Measurements from ENCODE around the gene ORC6. TPM values are rescaled to one million over a fixed set of nuclear protein-coding genes. Genes with fewer than 3 reads are reported as not detected.

Gene ORC6
- polyA plus RNA-seq, 3 donors, result 0.21 to 1.5 (median 0.31) TPM

GRCh38 chr16:46717692-46718091 lies 28.2 kb downstream of the ORC6 start:
- intact Hi-C loops (cut with micrococcal nuclease), result no loop called here
- DNase-seq, result no peak
- Histone ChIP-seq H3K36me3 (replicated peaks in 1 of 2; ENCODE audit: control insufficient read depth in 1 of 2, insufficient read depth in 2 of 2, low read length in 2 of 2) (no peaks in the 10 kb centered on the region), H2AFZ (ENCODE audit: insufficient read depth, low read depth, low read length, poor library complexity, severe bottlenecking) (no peak overlapping the region), H4K20me1 (ENCODE audit: insufficient read depth, low read length) (no peaks in the 10 kb centered on the region), H3K27ac (ENCODE audit: low read depth in 1 of 2, low read length in 2 of 2) (no peak overlapping the region), H3K79me2 (ENCODE audit: insufficient read depth, low read length) (no peaks in the 10 kb centered on the region), H3K9ac (ENCODE audit: insufficient read depth, low read length, poor library complexity, severe bottlenecking) (no peak overlapping the region), H3K4me3 (replicated peaks in 1 of 3; ENCODE audit: low read depth in 2 of 3, low read length in 3 of 3) (no peak overlapping the region), H3K9me3 (replicated peaks in 1 of 2; ENCODE audit: control insufficient read depth in 1 of 2, insufficient read depth in 1 of 2, low read length in 2 of 2) (no peaks in the 10 kb centered on the region), H3K4me1 (ENCODE audit: control insufficient read depth in 1 of 2, insufficient read depth in 2 of 2, low read length in 2 of 2) (peaks cover 18% of the 10 kb centered on the region in 2 donors), H3K4me2 (replicated peaks; ENCODE audit: extremely low read depth, low read length, poor library complexity, severe bottlenecking) (no peak overlapping the region), H3K27me3 (ENCODE audit: control insufficient read depth in 2 of 2, insufficient read depth in 2 of 2, low read length in 2 of 2) (no peaks in the 10 kb centered on the region)
- H3K9me3 Mint-ChIP-seq, result peaks cover 0 to 3% (median 2%) of the 10 kb centered on the region in 7 donors
- no peak for TF ChIP-seq CTCF (IDR thresholded peaks at IDR 0.05)
- no peak overlapping the region for H3K27ac Mint-ChIP-seq
- peaks cover 2% of the 10 kb centered on the region in 2 donors for H3K36me3 Mint-ChIP-seq
- peaks cover 27% of the 10 kb centered on the region for H3K4me1 Mint-ChIP-seq
- H3K4me3 Mint-ChIP-seq, result no peak overlapping the region
- H3K27me3 Mint-ChIP-seq (ENCODE audit: low read depth in 3 of 3), result peaks cover 1 to 5% (median 2%) of the 10 kb centered on the region in 3 donors
- WGBS (ENCODE audit: insufficient coverage), result 100% methylated on average over 1 of the region's 2 CpGs

- H3K4me2 ChIP-seq (replicated peaks; ENCODE audit: extremely low read depth, low read length, poor library complexity, severe bottlenecking), result no peak overlapping the region
- TF ChIP-seq CTCF (IDR thresholded peaks at IDR 0.05), result no peak
- peaks cover 0 to 3% (median 2%) of the 10 kb centered on the region in 7 donors for H3K9me3 Mint-ChIP-seq
- peaks cover 2% of the 10 kb centered on the region in 2 donors for H3K36me3 Mint-ChIP-seq
- no peaks in the 10 kb centered on the region for H3K79me2 ChIP-seq (ENCODE audit: insufficient read depth, low read length)
- no peak overlapping the region for H3K27ac ChIP-seq (ENCODE audit: low read depth in 1 of 2, low read length in 2 of 2)
- no peak overlapping the region for H2AFZ ChIP-seq (ENCODE audit: insufficient read depth, low read depth, low read length, poor library complexity, severe bottlenecking)
- intact Hi-C loops (cut with micrococcal nuclease), result no loop called here
- H3K4me1 ChIP-seq (ENCODE audit: control insufficient read depth in 1 of 2, insufficient read depth in 2 of 2, low read length in 2 of 2), result peaks cover 13% of the 10 kb centered on the region in 2 donors
- no peak for DNase-seq
- 92% methylated on average over 7 of the region's 8 CpGs for WGBS (ENCODE audit: insufficient coverage)
- H3K27me3 ChIP-seq (ENCODE audit: control insufficient read depth in 2 of 2, insufficient read depth in 2 of 2, low read length in 2 of 2), result no peaks in the 10 kb centered on the region
- no peaks in the 10 kb centered on the region for H4K20me1 ChIP-seq (ENCODE audit: insufficient read depth, low read length)
- H3K9ac ChIP-seq (ENCODE audit: insufficient read depth, low read length, poor library complexity, severe bottlenecking), result no peak overlapping the region
- H3K27me3 Mint-ChIP-seq (ENCODE audit: low read depth in 3 of 3), result peaks cover 1 to 3% (median 2%) of the 10 kb centered on the region in 3 donors
- no peak overlapping the region for H3K4me3 ChIP-seq (replicated peaks in 1 of 3; ENCODE audit: low read depth in 2 of 3, low read length in 3 of 3)
- no peak overlapping the region for H3K4me3 Mint-ChIP-seq
- H3K27ac Mint-ChIP-seq, result no peak overlapping the region
- no peaks in the 10 kb centered on the region for H3K9me3 ChIP-seq (replicated peaks in 1 of 2; ENCODE audit: control insufficient read depth in 1 of 2, insufficient read depth in 1 of 2, low read length in 2 of 2)
- H3K36me3 ChIP-seq (replicated peaks in 1 of 2; ENCODE audit: control insufficient read depth in 1 of 2, insufficient read depth in 2 of 2, low read length in 2 of 2), result no peaks in the 10 kb centered on the region
- peaks cover 22% of the 10 kb centered on the region for H3K4me1 Mint-ChIP-seq
Observed at GRCh38 chr16:46718214-46718613, 28.8 kb downstream of the ORC6 start.

All from CD14-positive monocyte (primary cell).